Glutamatergic neuron (in vitro differentiated cells): ENCODE data around the gene PCDHB11. TPM values are rescaled to one million over a fixed set of nuclear protein-coding genes. Genes with fewer than 3 reads are reported as not detected.
"Not testable (repeated sequence)": the region's sequence is repeated elsewhere in the genome, so short reads cannot be mapped to it uniquely, and the experiment has no call there.

Source experiments
- DNase-seq: peaks from one replicate; pipeline ENCODE4 v3.0.0; 2022
- H3K27ac Mint-ChIP-seq: one replicate; pipeline ENCODE4 v1.8.0; 2020; ENCODE audit warnings: mild to moderate bottlenecking, mixed read lengths, inconsistent platforms; ENCODE audit not compliant: unreplicated experiment
- H3K27me3 Mint-ChIP-seq: one replicate; pipeline ENCODE4 v1.8.0; 2020; ENCODE audit warnings: mild to moderate bottlenecking, moderate library complexity, mixed read lengths, inconsistent platforms; ENCODE audit not compliant: unreplicated experiment
- H3K36me3 Mint-ChIP-seq: one replicate; pipeline ENCODE4 v1.8.0; 2020; ENCODE audit warnings: mild to moderate bottlenecking, mixed read lengths, inconsistent platforms; ENCODE audit not compliant: unreplicated experiment
- H3K4me1 Mint-ChIP-seq: one replicate; pipeline ENCODE4 v1.8.0; 2020; ENCODE audit warnings: mild to moderate bottlenecking, low read depth, mixed read lengths, inconsistent platforms; ENCODE audit not compliant: unreplicated experiment
- H3K4me3 Mint-ChIP-seq: one replicate; pipeline ENCODE4 v1.8.0; 2020; ENCODE audit warnings: mild to moderate bottlenecking, mixed read lengths, inconsistent platforms; ENCODE audit not compliant: unreplicated experiment
- H3K9me3 Mint-ChIP-seq: one replicate; pipeline ENCODE4 v1.8.0; 2020; ENCODE audit warnings: mild to moderate bottlenecking, moderate library complexity, mixed read lengths, inconsistent platforms; ENCODE audit not compliant: unreplicated experiment
- total RNA-seq: library from RNA; stranded (reverse); fragmentation: NEBNext Ultra II Directional; extraction: Animal tissue kit (Norgen Biotek cat#: 25700); gene quantifications from one replicate; pipeline ENCODE4 v1.2.1, GENCODE V29; 2021; ENCODE audit not compliant: unreplicated experiment
- TF ChIP-seq, protein P1 (sequence below): fragments of 200-600 bp; sonication (generic); IDR thresholded peaks from one replicate; pipeline ENCODE4 v1.5.0; 2021; ENCODE audit not compliant: partially characterized antibody, unreplicated experiment

Gene PCDHB11
- total RNA-seq, 1 donor from 2014 or later: 10.6 TPM

GRCh38 chr5:141241496-141241895 is 42.1 kb downstream of the PCDHB11 start:
- H3K4me3 Mint-ChIP-seq: no peak overlapping the region
- TF ChIP-seq, protein P1, sequence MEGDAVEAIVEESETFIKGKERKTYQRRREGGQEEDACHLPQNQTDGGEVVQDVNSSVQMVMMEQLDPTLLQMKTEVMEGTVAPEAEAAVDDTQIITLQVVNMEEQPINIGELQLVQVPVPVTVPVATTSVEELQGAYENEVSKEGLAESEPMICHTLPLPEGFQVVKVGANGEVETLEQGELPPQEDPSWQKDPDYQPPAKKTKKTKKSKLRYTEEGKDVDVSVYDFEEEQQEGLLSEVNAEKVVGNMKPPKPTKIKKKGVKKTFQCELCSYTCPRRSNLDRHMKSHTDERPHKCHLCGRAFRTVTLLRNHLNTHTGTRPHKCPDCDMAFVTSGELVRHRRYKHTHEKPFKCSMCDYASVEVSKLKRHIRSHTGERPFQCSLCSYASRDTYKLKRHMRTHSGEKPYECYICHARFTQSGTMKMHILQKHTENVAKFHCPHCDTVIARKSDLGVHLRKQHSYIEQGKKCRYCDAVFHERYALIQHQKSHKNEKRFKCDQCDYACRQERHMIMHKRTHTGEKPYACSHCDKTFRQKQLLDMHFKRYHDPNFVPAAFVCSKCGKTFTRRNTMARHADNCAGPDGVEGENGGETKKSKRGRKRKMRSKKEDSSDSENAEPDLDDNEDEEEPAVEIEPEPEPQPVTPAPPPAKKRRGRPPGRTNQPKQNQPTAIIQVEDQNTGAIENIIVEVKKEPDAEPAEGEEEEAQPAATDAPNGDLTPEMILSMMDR: no peak
- H3K27me3 Mint-ChIP-seq: peaks cover 11% of the 10 kb centered on the region
- H3K27ac Mint-ChIP-seq: no peak overlapping the region
- H3K36me3 Mint-ChIP-seq: peaks cover 57% of the 10 kb centered on the region
- H3K9me3 Mint-ChIP-seq: peaks cover 28% of the 10 kb centered on the region
- no peak for DNase-seq
- H3K4me1 Mint-ChIP-seq: no peaks in the 10 kb centered on the region

DNA sequence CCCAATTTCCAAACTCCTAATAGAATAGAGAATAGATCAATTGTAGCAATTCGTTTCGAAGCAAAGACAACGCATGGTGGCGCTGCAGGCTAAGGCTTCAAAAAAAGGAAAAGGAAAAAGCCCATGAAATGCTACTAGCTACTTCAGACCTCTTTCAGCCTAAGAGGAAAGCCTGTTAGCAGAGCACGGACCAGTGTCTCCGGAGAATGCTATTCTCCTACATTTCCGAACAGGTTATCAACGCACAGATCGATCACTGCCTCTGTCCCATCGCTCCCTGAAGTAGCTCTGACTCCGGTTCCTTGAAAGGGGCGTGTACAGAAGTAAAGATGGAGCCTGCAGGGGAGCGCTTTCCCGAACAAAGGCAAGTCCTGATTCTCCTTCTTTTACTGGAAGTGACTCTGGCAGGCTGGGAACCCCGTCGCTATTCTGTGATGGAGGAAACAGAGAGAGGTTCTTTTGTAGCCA is 45.9 kb downstream of the PCDHB11 start, which contains the start of gene PCDHB15:
Gene PCDHB15 (plus strand): TSS at position 146 of the 468 bp plus-strand sequence. CDS start 184 bp downstream, at position 330.
- Mint-ChIP-seq H3K4me1 (no peaks in the 10 kb centered on the region), H3K27ac (peak within 1 kb of the TSS; percentile 94), H3K27me3 (peaks cover 14% of the 10 kb centered on the region), H3K36me3 (peaks cover 69% of the 10 kb centered on the region), H3K4me3 (peak within 1 kb of the TSS; percentile 86), H3K9me3 (peaks cover 36% of the 10 kb centered on the region)
- DNase-seq: peak; percentile 76
- TF ChIP-seq, protein P1: peak; percentile 49

GRCh38 chr5:141246971-141247370 is 47.5 kb downstream of the PCDHB11 start:
- not testable (repeated sequence) for DNase-seq, H3K4me1 Mint-ChIP-seq, H3K4me3 Mint-ChIP-seq, H3K27ac Mint-ChIP-seq
- Mint-ChIP-seq H3K9me3 (peaks cover 29% of the 10 kb centered on the region), H3K27me3 (peaks cover 12% of the 10 kb centered on the region), H3K36me3 (peaks cover 68% of the 10 kb centered on the region)

DNA sequence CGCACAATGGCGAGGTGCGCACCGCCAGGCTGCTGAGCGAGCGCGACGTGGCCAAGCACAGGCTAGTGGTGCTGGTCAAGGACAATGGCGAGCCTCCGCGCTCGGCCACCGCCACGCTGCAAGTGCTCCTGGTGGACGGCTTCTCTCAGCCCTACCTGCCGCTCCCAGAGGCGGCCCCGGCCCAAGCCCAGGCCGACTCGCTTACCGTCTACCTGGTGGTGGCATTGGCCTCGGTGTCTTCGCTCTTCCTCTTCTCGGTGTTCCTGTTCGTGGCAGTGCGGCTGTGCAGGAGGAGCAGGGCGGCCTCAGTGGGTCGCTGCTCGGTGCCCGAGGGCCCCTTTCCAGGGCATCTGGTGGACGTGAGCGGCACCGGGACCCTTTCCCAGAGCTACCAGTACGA is 48.0 kb downstream of the PCDHB11 start:
- not testable (repeated sequence) for DNase-seq, H3K27ac Mint-ChIP-seq, H3K4me1 Mint-ChIP-seq
- Mint-ChIP-seq H3K36me3 (peaks cover 64% of the 10 kb centered on the region), H3K4me3 (peak overlapping the region; percentile 7), H3K9me3 (peaks cover 30% of the 10 kb centered on the region), H3K27me3 (peaks cover 11% of the 10 kb centered on the region)

GRCh38 chr5:141250576-141250975 is 51.1 kb downstream of the PCDHB11 start:
- H3K4me1 Mint-ChIP-seq: no peaks in the 10 kb centered on the region
- peaks cover 70% of the 10 kb centered on the region for H3K36me3 Mint-ChIP-seq
- no peak overlapping the region for H3K4me3 Mint-ChIP-seq
- peaks cover 6% of the 10 kb centered on the region for H3K27me3 Mint-ChIP-seq
- peaks cover 33% of the 10 kb centered on the region for H3K9me3 Mint-ChIP-seq
- DNase-seq: no peak
- H3K27ac Mint-ChIP-seq: no peak overlapping the region
- TF ChIP-seq, protein P1: no peak

Other genes with a start within 250 kb of the PCDHB11 start
- 6.0 TPM for gene PCDHAC2, start 233.2 kb upstream of the PCDHB11 start, total RNA-seq
- gene PCDHB1, start 148.3 kb upstream of the PCDHB11 start, total RNA-seq: not detected
- 103 TPM for gene PCDHB2, start 105.0 kb upstream of the PCDHB11 start, total RNA-seq
- gene PCDHB3, start 99.2 kb upstream of the PCDHB11 start, total RNA-seq: 36.9 TPM
- 7.8 TPM for gene PCDHB4, start 77.8 kb upstream of the PCDHB11 start, total RNA-seq
- gene PCDHB5, start 64.4 kb upstream of the PCDHB11 start, total RNA-seq: 72.2 TPM
- 7.2 TPM for gene PCDHB6, start 49.6 kb upstream of the PCDHB11 start, total RNA-seq
- 3.4 TPM for gene PCDHB7, start 27.0 kb upstream of the PCDHB11 start, total RNA-seq
- gene PCDHB8, start 21.8 kb upstream of the PCDHB11 start, total RNA-seq: 19.8 TPM
- 20.1 TPM for gene PCDHB16, start 17.2 kb upstream of the PCDHB11 start, total RNA-seq
- gene PCDHB9, start 12.5 kb upstream of the PCDHB11 start, total RNA-seq: 12.2 TPM
- gene PCDHB10, start 7.3 kb upstream of the PCDHB11 start, total RNA-seq: 17.7 TPM
- gene PCDHB12, start 9.1 kb downstream of the PCDHB11 start, total RNA-seq: 14.4 TPM
- 12.7 TPM for gene PCDHB13, start 14.3 kb downstream of the PCDHB11 start, total RNA-seq
- gene PCDHB14, start 23.7 kb downstream of the PCDHB11 start, total RNA-seq: 16.5 TPM
- gene PCDHB15, start 45.8 kb downstream of the PCDHB11 start, total RNA-seq: 29.5 TPM
- gene SLC25A2, start 104.4 kb downstream of the PCDHB11 start, total RNA-seq: 1.9 TPM
- 89.4 TPM for gene TAF7, start 121.2 kb downstream of the PCDHB11 start, total RNA-seq
- gene PCDHGA1, start 130.9 kb downstream of the PCDHB11 start, total RNA-seq: 4.6 TPM
- 3.0 TPM for gene PCDHGA2, start 139.1 kb downstream of the PCDHB11 start, total RNA-seq
- gene PCDHGA3, start 144.2 kb downstream of the PCDHB11 start, total RNA-seq: 10.4 TPM
- 9.6 TPM for gene PCDHGB1, start 150.5 kb downstream of the PCDHB11 start, total RNA-seq
- gene PCDHGA4, start 155.4 kb downstream of the PCDHB11 start, total RNA-seq: 8.2 TPM
- gene PCDHGB2, start 160.4 kb downstream of the PCDHB11 start, total RNA-seq: 8.9 TPM
- 4.6 TPM for gene PCDHGA5, start 164.5 kb downstream of the PCDHB11 start, total RNA-seq
- gene PCDHGB3, start 170.6 kb downstream of the PCDHB11 start, total RNA-seq: 6.2 TPM
- gene PCDHGA6, start 174.3 kb downstream of the PCDHB11 start, total RNA-seq: 6.3 TPM
- 4.2 TPM for gene PCDHGA7, start 183.1 kb downstream of the PCDHB11 start, total RNA-seq
- 40.8 TPM for gene PCDHGB4, start 188.1 kb downstream of the PCDHB11 start, total RNA-seq
- 7.2 TPM for gene PCDHGA8, start 193.0 kb downstream of the PCDHB11 start, total RNA-seq
- gene PCDHGB5, start 198.3 kb downstream of the PCDHB11 start, total RNA-seq: 9.3 TPM
- gene PCDHGA9, start 203.2 kb downstream of the PCDHB11 start, total RNA-seq: 5.5 TPM
- gene PCDHGB6, start 208.4 kb downstream of the PCDHB11 start, total RNA-seq: 59.8 TPM
- 16.6 TPM for gene PCDHGA10, start 213.4 kb downstream of the PCDHB11 start, total RNA-seq
- 38.6 TPM for gene PCDHGB7, start 218.1 kb downstream of the PCDHB11 start, total RNA-seq
- gene PCDHGA11, start 221.4 kb downstream of the PCDHB11 start, total RNA-seq: 12.5 TPM
- gene PCDHGA12, start 230.9 kb downstream of the PCDHB11 start, total RNA-seq: 6.1 TPM